ENCODE measurements around the gene TNFRSF4. TPM values are rescaled to one million over a fixed set of nuclear protein-coding genes. Genes with fewer than 3 reads are reported as not detected.
"Not testable (repeated sequence)": the region's sequence is repeated elsewhere in the genome, so short reads cannot be mapped to it uniquely, and the experiment has no call there.

Gene TNFRSF4
- 1 to 10 TPM in 1 of 3 donors, under 1 TPM in 2; 0.74 to 1.9 (median 0.93) TPM for polyA plus RNA-seq (ENCODE audit: insufficient read length in 3 of 3)

DNA sequence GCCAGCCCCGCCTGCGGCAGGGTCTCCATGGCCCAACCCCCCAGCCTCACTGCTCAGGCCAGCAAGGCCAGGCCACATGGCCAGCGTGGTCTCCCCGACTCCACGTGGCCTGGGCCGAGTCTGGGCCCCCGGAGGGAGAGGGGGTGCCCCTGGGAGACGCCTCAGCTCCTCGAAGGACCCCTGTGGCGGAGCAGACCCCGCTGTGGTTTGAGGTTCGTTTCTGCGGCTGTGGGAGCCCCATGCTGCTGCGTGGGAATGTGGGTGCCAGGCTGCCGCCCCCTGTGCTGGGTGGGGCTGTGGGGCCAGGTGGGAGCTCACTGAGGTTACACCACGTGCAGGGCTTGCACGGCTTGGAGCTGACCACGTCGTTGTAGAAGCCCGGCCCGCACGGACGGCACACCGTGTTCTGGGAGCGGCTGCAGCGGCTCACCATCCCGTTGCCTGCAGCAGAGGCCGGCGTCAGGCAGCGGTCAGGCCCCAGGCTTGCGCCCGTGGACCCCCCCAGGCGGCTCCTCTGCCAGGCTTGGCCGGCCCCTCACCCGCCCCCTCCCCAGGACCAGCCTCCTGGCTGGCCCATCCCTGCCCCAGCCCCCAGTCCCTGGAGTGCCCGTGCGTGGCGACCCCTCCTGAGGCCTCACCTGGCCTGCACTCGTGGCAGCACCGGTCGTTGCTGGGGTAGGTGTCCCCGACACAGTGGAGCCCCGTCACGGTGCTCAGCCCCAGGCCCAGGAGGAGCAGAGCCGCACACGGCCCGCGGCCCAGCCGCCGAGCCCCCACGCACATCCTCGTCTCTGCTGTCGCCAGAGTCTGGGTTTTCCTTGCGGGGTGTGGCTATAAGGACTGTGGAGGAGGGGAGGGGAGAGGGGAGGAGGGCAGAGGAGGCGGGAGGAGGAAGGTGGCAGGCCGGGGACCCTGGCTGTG, at the start of gene TNFRSF4:
Gene TNFRSF4 (minus strand): TSS at position 809 of the 921 bp plus-strand sequence. CDS start 26 bp downstream, at position 783.
- DNase-seq (ENCODE audit: low read depth in 3 of 3, low spot score in 2 of 3): no peak

DNA sequence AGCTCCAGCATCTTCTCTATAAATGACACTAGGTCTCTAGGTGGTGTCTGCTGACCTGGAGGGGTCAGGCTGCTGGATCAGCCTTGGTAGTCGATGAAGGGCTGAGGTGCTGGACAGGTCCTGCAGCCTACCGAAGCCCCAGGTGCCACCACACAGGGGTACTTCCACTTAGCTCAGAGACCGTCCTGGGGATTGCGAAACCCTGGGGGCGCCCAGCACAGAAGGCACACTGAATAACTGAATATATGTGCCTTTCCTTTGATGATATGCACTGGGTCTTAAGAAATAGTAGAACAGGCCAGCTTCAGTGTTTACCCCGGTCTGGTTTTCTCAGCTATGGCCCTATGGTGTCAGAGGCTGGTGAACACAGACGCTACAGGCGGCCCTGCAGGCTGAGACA, 48.8 kb upstream of the TNFRSF4 start:
- DNase-seq (ENCODE audit: low read depth in 3 of 3, low spot score in 2 of 3): no peak

GRCh38 chr1:1262071-1262470, 48.1 kb upstream of the TNFRSF4 start:
- DNase-seq (ENCODE audit: low read depth in 3 of 3, low spot score in 2 of 3): no peak

DNA sequence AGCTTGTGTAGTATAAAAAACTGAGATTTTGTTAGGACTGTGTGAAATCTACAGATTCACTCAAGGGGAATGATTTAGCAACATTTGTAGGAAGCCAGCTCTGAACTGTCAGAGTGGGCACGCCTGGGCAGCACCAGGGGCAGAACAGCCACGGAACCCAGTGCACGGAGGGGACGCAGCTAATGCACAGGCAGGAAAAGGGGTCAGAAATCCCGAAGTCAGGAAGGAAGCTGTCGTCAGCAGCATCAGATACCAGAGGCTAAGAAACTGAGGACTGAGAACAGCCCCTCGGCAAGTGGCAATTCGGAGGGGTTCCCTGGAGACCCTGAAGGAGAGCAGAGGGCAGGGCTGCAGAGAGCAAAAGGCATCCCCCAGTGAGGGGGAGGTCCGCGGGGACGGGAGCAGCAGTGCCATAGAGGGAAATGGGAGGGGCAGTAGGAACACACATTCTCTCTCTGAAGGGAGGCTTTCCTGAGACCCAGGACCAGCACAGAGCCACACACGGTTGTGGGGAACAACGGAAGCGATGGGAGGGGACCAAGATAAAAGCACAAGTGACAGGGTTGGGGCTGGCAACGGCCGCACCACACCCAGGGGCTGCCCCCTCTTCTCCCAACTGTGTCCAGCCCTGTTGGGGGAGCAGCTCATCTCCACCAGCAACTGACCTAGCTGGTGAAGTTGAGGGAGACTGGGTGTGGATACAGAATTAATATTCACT, 47.0 kb upstream of the TNFRSF4 start:
- no peak for DNase-seq (ENCODE audit: low read depth in 3 of 3, low spot score in 2 of 3)

DNA sequence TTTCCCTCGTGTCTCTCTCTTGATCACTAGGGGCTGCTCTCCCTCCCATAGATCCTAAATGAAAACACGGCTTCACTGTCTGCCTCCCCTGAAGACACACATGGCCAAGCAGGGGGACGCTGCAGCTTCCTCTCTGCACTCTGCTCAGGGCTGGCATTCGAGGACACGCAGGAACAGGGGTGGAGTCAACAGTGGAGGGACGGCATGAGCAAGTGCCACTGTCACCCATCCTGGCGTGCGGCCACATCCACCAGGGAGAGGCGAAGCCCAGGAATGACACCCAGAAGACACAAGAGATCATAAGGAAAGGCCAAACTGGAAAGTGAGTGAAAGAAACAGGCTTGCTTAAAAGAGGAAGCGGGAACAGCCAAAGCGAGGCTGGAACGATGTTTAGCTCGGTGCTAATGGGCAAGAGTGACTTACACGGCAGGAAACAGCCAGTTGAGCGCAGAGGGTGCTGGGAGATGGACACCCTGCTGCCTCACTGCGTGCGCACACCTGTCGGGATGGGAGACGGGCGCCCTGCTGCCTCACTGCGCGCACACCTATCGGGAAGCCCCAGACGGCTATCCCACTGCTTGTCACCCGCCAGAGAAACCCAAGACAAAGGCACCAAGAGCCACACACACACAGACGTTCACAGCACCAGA, 46.1 kb upstream of the TNFRSF4 start:
- no peak for DNase-seq (ENCODE audit: low read depth in 3 of 3, low spot score in 2 of 3)

DNA sequence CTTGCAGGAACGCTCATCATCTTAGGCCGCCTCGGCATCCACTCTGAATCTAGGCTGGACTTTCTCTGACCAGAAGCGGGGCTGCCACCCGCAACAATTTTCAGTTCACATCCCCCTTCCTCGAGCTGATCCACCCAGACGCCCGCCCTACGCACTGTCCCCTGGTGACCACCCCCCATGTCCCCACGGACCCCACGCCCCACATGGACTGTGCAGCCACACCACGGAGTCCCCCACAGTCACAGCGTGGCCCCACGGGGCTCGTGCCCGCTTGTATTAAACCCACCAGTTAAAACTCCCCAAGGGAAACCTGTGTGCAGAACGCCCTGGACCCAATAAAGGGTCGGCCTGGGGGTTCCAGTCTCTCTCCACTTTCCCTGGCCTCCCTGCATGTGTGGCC, 45.6 kb upstream of the TNFRSF4 start:
- no peak for DNase-seq (ENCODE audit: low read depth in 3 of 3, low spot score in 2 of 3)

- DNase-seq (ENCODE audit: low read depth in 3 of 3, low spot score in 2 of 3): no peak
These were observed 45.2 kb upstream of the TNFRSF4 start for GRCh38 chr1:1259119-1259488.

- no peak for DNase-seq (ENCODE audit: low read depth in 3 of 3, low spot score in 2 of 3)
These were observed 43.3 kb upstream of the TNFRSF4 start for GRCh38 chr1:1256956-1257871.

DNA sequence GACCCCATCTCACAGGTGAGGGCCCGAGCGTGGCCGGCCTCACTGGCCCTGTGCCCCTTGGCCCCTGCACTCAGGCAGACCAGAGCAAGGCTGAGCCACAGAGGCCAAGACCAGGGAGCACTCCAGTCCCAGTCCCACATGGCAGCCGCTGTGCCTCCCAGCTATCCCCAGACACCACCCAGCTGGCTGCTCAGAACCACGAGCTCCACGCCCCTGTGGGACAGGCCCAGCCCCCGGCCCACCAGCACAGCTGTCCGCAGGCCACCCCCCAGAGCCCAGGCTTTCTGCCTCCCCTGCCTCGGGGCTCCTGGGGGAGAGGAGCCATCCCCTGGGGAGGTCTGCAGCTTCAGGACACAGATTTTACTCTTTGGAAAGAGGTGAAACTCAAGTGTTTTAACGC, 41.7 kb upstream of the TNFRSF4 start:
- DNase-seq (ENCODE audit: low read depth in 3 of 3, low spot score in 2 of 3): no peak

GRCh38 chr1:1255078-1255477, 41.1 kb upstream of the TNFRSF4 start:
- no peak for DNase-seq (ENCODE audit: low read depth in 3 of 3, low spot score in 2 of 3)

- no peak for DNase-seq (ENCODE audit: low read depth in 3 of 3, low spot score in 2 of 3)
These were observed 40.7 kb upstream of the TNFRSF4 start for GRCh38 chr1:1254667-1254998.

- DNase-seq (ENCODE audit: low read depth in 3 of 3, low spot score in 2 of 3): no peak
These were observed 40.2 kb upstream of the TNFRSF4 start for GRCh38 chr1:1253972-1254666.

- DNase-seq (ENCODE audit: low read depth in 3 of 3, low spot score in 2 of 3): no peak
These were observed 39.4 kb upstream of the TNFRSF4 start for GRCh38 chr1:1253314-1253713.

DNA sequence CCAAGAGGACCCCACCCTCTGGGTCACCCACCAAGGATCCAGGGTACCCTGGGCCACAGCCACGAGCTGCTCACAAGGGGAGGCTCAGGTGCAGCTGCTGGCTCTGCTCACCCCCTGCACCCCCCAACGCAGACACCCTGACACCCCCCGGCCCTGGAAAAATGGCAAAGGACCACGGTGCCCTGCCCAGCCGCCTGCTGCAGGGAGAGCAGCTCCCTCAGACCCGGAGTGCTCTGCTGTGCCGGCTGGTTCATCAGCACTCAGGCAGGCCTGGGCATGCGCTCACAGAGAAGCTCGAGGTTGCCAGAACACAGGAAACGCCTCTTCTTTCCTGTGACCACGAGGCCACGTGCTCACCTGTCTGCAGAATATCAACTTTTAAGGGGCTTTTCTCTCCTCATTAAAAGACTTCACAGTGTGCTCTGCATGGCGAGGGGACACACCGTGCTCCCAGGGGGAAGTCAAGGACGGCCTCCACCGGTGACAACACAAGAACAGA, 36.9 kb upstream of the TNFRSF4 start:
- no peak for DNase-seq (ENCODE audit: low read depth in 3 of 3, low spot score in 2 of 3)

DNA sequence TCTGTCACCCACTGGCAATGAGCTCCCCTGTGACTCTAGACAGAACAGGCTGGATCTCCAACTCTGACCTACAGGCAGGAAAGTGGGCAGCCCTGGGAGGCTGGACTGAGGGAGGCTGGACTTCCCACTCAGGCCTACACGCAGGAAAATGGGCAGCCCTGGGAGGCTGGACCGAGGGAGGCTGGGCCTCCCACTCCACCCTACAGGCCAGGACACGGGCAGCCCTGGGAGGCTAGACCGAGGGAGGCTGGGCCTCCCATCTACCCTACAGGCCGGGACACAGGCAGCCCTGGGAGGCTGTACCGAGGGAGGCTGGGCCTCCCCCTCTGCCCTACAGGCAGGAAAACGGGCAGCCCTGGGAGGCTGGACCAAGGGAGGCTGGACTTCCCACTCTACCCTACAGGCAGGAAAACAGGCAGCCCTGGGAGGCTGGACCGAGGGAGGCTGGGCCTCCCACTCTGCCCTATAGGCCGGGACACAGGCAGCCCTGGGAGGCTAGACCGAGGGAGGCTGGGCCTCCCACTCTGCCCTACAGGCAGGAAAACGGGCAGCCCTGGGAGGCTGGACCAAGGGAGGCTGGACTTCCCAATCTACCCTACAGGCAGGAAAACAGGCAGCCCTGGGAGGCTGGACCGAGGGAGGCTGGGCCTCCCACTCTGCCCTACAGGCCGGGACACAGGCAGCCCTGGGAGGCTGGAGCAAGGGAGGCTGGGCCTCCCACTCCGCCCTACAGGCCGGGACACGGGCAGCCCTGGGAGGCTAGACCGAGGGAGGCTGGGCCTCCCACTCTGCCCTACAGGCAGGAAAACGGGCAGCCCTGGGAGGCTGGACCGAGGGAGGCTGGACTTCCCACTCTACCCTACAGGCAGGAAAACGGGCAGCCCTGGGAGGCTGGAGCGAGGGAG, 34.3 kb upstream of the TNFRSF4 start:
- DNase-seq (ENCODE audit: low read depth in 3 of 3, low spot score in 2 of 3): not testable (repeated sequence)

- DNase-seq (ENCODE audit: low read depth in 3 of 3, low spot score in 2 of 3): no peak
These were observed 33.5 kb upstream of the TNFRSF4 start for GRCh38 chr1:1247341-1247913.

GRCh38 chr1:1246577-1247340, 32.8 kb upstream of the TNFRSF4 start, which contains the start of gene C1QTNF12:
TSS of gene C1QTNF12 (minus strand) at chr1:1246722. CDS start at chr1:1246690, 32 bp downstream.
- no peak for DNase-seq (ENCODE audit: low read depth in 3 of 3, low spot score in 2 of 3)

Data from right renal cortex interstitium (tissue), 3 donors.